ENCODE data around the gene FDXACB1. TPM values are rescaled to one million over a fixed set of nuclear protein-coding genes. Genes with fewer than 3 reads are reported as not detected.

The FDXACB1 gene
- total and polyA plus RNA-seq, 9 of the 15 experiments (the other 6 are each of a cell fraction or from before 2014, with no cell fraction given): 3.2 to 7.5 (median 5.3) TPM

- TF ChIP-seq EGR1 (conservative IDR thresholded peaks at IDR 0.05) (0 out of 2 replicates have a peak, but pooled peaks have one; percentile 5), CREM (IDR thresholded peaks at IDR 0.05; ENCODE audit: low read depth) (peak; percentile 99), NCOA6 (IDR thresholded peaks at IDR 0.05) (no peak), POLR2A (conservative IDR thresholded peaks at IDR 0.05) (peak; percentile 88), MEIS2 (IDR thresholded peaks at IDR 0.05; ENCODE audit: partially characterized antibody) (peak; percentile 51), PHF20 (IDR thresholded peaks at IDR 0.05; ENCODE audit: partially characterized antibody) (peak; percentile 93), LEF1 (IDR thresholded peaks at IDR 0.05) (peak; percentile 93), ADNP (tag; IDR thresholded peaks at IDR 0.05) (0 out of 2 replicates have a peak, but pooled peaks have one; percentile 5), FOXA3 (CRISPR knock-in tag; conservative IDR thresholded peaks at IDR 0.05 in 1 of 2, IDR thresholded peaks at IDR 0.05 in 1 of 2) (peak in 1 of 2 experiments; percentile 12; a peak in 1 of 4 replicates), SMAD3 (CRISPR knock-in tag; conservative IDR thresholded peaks at IDR 0.05) (peak; percentile 49; the same call in 1 of the 2 replicates), DPF2 (IDR thresholded peaks at IDR 0.05) (peak; percentile 73), FOSL1 (tag; conservative IDR thresholded peaks at IDR 0.05) (peak; percentile 81), ZNF175 (CRISPR knock-in tag; IDR thresholded peaks at IDR 0.05; ENCODE audit: low read depth) (no peak), KLF13 (tag; IDR thresholded peaks at IDR 0.05; ENCODE audit: borderline replicate concordance, low read depth) (peak; percentile 39; the same call in 1 of the 2 replicates), STAT5A (IDR thresholded peaks at IDR 0.05; ENCODE audit: borderline replicate concordance, low read length) (no peak; the same call in 1 of the 2 replicates), U2AF2 (optimal IDR thresholded peaks at IDR 0.05; ENCODE audit: low read depth, low read length) (no peak), NFXL1 (CRISPR knock-in tag; IDR thresholded peaks at IDR 0.05) (no peak), E2F8 (IDR thresholded peaks at IDR 0.05; ENCODE audit: low read depth, partially characterized antibody) (peak; percentile 93)
- TF ChIP-seq, protein P1, sequence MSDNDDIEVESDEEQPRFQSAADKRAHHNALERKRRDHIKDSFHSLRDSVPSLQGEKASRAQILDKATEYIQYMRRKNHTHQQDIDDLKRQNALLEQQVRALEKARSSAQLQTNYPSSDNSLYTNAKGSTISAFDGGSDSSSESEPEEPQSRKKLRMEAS (CRISPR knock-in tag; IDR thresholded peaks at IDR 0.05): peak; percentile 89
- TF ChIP-seq, protein P2, sequence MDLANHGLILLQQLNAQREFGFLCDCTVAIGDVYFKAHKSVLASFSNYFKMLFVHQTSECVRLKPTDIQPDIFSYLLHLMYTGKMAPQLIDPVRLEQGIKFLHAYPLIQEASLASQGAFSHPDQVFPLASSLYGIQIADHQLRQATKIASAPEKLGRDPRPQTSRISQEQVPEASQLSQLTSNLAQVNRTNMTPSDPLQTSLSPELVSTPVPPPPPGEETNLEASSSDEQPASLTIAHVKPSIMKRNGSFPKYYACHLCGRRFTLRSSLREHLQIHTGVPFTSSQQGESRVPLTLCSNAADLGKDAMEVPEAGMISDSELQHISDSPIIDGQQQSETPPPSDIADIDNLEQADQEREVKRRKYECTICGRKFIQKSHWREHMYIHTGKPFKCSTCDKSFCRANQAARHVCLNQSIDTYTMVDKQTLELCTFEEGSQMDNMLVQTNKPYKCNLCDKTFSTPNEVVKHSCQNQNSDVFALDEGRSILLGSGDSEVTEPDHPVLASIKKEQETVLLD (IDR thresholded peaks at IDR 0.05): peak; percentile 39; the same call in 1 of the 2 replicates
- TF ChIP-seq, protein P3, sequence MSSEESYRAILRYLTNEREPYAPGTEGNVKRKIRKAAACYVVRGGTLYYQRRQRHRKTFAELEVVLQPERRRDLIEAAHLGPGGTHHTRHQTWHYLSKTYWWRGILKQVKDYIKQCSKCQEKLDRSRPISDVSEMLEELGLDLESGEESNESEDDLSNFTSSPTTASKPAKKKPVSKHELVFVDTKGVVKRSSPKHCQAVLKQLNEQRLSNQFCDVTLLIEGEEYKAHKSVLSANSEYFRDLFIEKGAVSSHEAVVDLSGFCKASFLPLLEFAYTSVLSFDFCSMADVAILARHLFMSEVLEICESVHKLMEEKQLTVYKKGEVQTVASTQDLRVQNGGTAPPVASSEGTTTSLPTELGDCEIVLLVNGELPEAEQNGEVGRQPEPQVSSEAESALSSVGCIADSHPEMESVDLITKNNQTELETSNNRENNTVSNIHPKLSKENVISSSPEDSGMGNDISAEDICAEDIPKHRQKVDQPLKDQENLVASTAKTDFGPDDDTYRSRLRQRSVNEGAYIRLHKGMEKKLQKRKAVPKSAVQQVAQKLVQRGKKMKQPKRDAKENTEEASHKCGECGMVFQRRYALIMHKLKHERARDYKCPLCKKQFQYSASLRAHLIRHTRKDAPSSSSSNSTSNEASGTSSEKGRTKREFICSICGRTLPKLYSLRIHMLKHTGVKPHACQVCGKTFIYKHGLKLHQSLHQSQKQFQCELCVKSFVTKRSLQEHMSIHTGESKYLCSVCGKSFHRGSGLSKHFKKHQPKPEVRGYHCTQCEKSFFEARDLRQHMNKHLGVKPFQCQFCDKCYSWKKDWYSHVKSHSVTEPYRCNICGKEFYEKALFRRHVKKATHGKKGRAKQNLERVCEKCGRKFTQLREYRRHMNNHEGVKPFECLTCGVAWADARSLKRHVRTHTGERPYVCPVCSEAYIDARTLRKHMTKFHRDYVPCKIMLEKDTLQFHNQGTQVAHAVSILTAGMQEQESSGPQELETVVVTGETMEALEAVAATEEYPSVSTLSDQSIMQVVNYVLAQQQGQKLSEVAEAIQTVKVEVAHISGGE (CRISPR knock-in tag; IDR thresholded peaks at IDR 0.05): peak in 2 of 3 experiments; percentile 30 to 80; a peak in 3 of 6 replicates
Measured at GRCh38 chr11:111878849-111879636, at the start of gene FDXACB1, which contains the start of gene CFAP68 (continued).

Measured in K562 (cell line).